Keratinocyte (primary cell): ENCODE measurements around the gene FMN1.

Experiments
- CTCF ChIP-seq, 3 experiments: IDR thresholded peaks in 1 of 3; conservative IDR thresholded peaks in 1 of 3; optimal IDR thresholded peaks in 1 of 3; 2 replicates in 2 of 3; 3 replicates in 1 of 3; pipeline versions ENCODE3 to v1.5.1; 2011; ENCODE audit warnings: low read length in 3 of 3, mild to moderate bottlenecking in 3 of 3, moderate library complexity in 2 of 3, control low read depth in 1 of 3, inconsistent platforms in 1 of 3; ENCODE audit not compliant: insufficient read depth in 2 of 3; ENCODE audit errors: extremely low read depth in 1 of 3
- EZH2 ChIP-seq: IDR thresholded peaks from one replicate; pipeline ENCODE4 v1.6.1; 2012; ENCODE audit warnings: inconsistent platforms, mild to moderate bottlenecking, low read length, moderate library complexity

- no peak for TF ChIP-seq CTCF (optimal IDR thresholded peaks at IDR 0.05 in 1 of 3, IDR thresholded peaks at IDR 0.05 in 1 of 3, conservative IDR thresholded peaks at IDR 0.05 in 1 of 3; ENCODE audit: extremely low read depth in 1 of 3, insufficient read depth in 2 of 3, low read length in 3 of 3)
- TF ChIP-seq EZH2, result no peak
These were observed 149.9 kb downstream of the FMN1 start for GRCh38 chr15:33044598-33044997.
